ENCODE data around the gene MET. TPM values are rescaled to one million over a fixed set of nuclear protein-coding genes. Genes with fewer than 3 reads are reported as not detected.

The MET gene
- total RNA-seq, 1 experiment from 2014 or later, result 200 TPM

GRCh38 chr7:116786791-116787443, 114.9 kb downstream of the MET start:
- Histone ChIP-seq H3K27me3 (ENCODE audit: insufficient read depth, low read length) (no peaks in the 10 kb centered on the region), H2AFZ (ENCODE audit: low read depth, low read length, poor library complexity, severe bottlenecking) (no peak overlapping the region), H3K9me2 (ENCODE audit: insufficient read depth) (no peaks in the 10 kb centered on the region), H3K79me2 (ENCODE audit: insufficient read depth, low read length) (peaks cover 41% of the 10 kb centered on the region; the same call in 1 of the 2 replicates), H3K9me3 (ENCODE audit: control insufficient read depth in 1 of 2, insufficient read depth in 1 of 2, low read depth in 1 of 2, low read length in 2 of 2) (no peaks in the 10 kb centered on the region), H4K20me1 (ENCODE audit: insufficient read depth) (no peaks in the 10 kb centered on the region), H3K36me3 (ENCODE audit: control insufficient read depth in 1 of 2, insufficient read depth in 2 of 2, low read length in 2 of 2) (peaks cover 36 to 88% of the 10 kb centered on the region in 2 experiments), H3K9ac (ENCODE audit: low read length) (no peak overlapping the region), H3K4me2 (ENCODE audit: low read length) (no peak overlapping the region), H3K4me1 (ENCODE audit: control insufficient read depth in 1 of 2, insufficient read depth in 2 of 2, low read length in 2 of 2) (peaks cover 7 to 27% of the 10 kb centered on the region in 2 experiments; a peak in 3 of 4 replicates), H3K4me3 (replicated peaks in 1 of 2; ENCODE audit: low read depth in 1 of 2, low read length in 2 of 2) (no peak overlapping the region), H3K27ac (ENCODE audit: low read depth, low read length) (peak overlapping the region; percentile 23)
- ChIA-PET RAD21 (ENCODE audit: low non-redundant PET in 1 of 2, low total read pairs in 2 of 2, uncharacterized antibody in 2 of 2, unreplicated experiment in 2 of 2) (no interaction called here), POLR2A (no interaction called here), CTCF (interaction anchor here (0.8 to 2.0 kb wide), 4 partner anchors 11 to 195 kb away, joined by 3 to 4 read pairs (median 4); partner anchors contain the start of gene MET)
- intact Hi-C loops (cut with micrococcal nuclease), result no loop called here
- ATAC-seq, result peak; percentile 58
- TF ChIP-seq RAD21 (IDR thresholded peaks at IDR 0.05; ENCODE audit: low read depth), result peak; percentile 51
- 0 out of 2 replicates have a peak, but pooled peaks have one; percentile 3 for TF ChIP-seq POLR2AphosphoS5 (IDR thresholded peaks at IDR 0.05; ENCODE audit: low read depth, low read length)
- no peak for TF ChIP-seq TCF7L2 (IDR thresholded peaks at IDR 0.05; ENCODE audit: borderline replicate concordance, extremely low read depth, insufficient read depth, insufficient read length)
- TF ChIP-seq CTCF (IDR thresholded peaks at IDR 0.05 in 2 of 3, conservative IDR thresholded peaks at IDR 0.05 in 1 of 3; ENCODE audit: borderline replicate concordance in 1 of 3, insufficient read depth in 1 of 3, low read depth in 2 of 3, low read length in 2 of 3), result peak; percentile 8 to 22 (median 15); a peak in 2 of 6 replicates
- BruUV-seq (replicated peaks), result no TSS peak
- DNase-seq (ENCODE audit: low read depth, low spot score), result no peak

- no peak overlapping the region for H3K4me2 ChIP-seq (ENCODE audit: low read length)
- DNase-seq (ENCODE audit: low read depth, low spot score), result no peak
- POLR2A ChIA-PET, result no interaction called here
- TF ChIP-seq EZH2 (IDR thresholded peaks at IDR 0.05) (no peak), ZNF274 (IDR thresholded peaks at IDR 0.05; ENCODE audit: low read depth, low read length) (no peak), REST (IDR thresholded peaks at IDR 0.05; ENCODE audit: low read depth) (no peak), RAD21 (IDR thresholded peaks at IDR 0.05; ENCODE audit: low read depth) (no peak), YY1 (IDR thresholded peaks at IDR 0.05; ENCODE audit: extremely low read depth, insufficient replicate concordance, low read depth, low read length) (no peak), FOSL1 (IDR thresholded peaks at IDR 0.05; ENCODE audit: low read depth) (no peak), MAX (IDR thresholded peaks at IDR 0.05) (no peak)
Observed at GRCh38 chr7:116787881-116788280, 115.9 kb downstream of the MET start.

More at GRCh38 chr7:116787881-116788280, 115.9 kb downstream of the MET start:
- CTCF ChIA-PET, result interaction anchor here (2.0 kb wide), 1 partner anchor 196 kb away, joined by 4 read pairs; no protein-coding TSS in a partner anchor
- Histone ChIP-seq H3K9ac (ENCODE audit: low read length) (no peak overlapping the region), H3K9me2 (ENCODE audit: insufficient read depth) (no peaks in the 10 kb centered on the region), H3K4me3 (replicated peaks in 1 of 2; ENCODE audit: low read depth in 1 of 2, low read length in 2 of 2) (no peak overlapping the region), H3K4me1 (ENCODE audit: control insufficient read depth in 1 of 2, insufficient read depth in 2 of 2, low read length in 2 of 2) (peaks cover 2 to 21% of the 10 kb centered on the region in 2 experiments; a peak in 3 of 4 replicates), H3K79me2 (ENCODE audit: insufficient read depth, low read length) (peaks cover 40% of the 10 kb centered on the region; the same call in 1 of the 2 replicates), H2AFZ (ENCODE audit: low read depth, low read length, poor library complexity, severe bottlenecking) (no peak overlapping the region), H3K27ac (ENCODE audit: low read depth, low read length) (no peak overlapping the region), H3K27me3 (ENCODE audit: insufficient read depth, low read length) (no peaks in the 10 kb centered on the region), H4K20me1 (ENCODE audit: insufficient read depth) (no peaks in the 10 kb centered on the region), H3K36me3 (ENCODE audit: control insufficient read depth in 1 of 2, insufficient read depth in 2 of 2, low read length in 2 of 2) (peaks cover 36 to 84% of the 10 kb centered on the region in 2 experiments), H3K9me3 (ENCODE audit: control insufficient read depth in 1 of 2, insufficient read depth in 1 of 2, low read depth in 1 of 2, low read length in 2 of 2) (no peaks in the 10 kb centered on the region)
- no peak for ATAC-seq
- BruUV-seq (replicated peaks), result no TSS peak
- intact Hi-C loops (cut with micrococcal nuclease), result no loop called here
- RAD21 ChIA-PET (ENCODE audit: low non-redundant PET in 1 of 2, low total read pairs in 2 of 2, uncharacterized antibody in 2 of 2, unreplicated experiment in 2 of 2), result no interaction called here

Measured in HCT116 (cell line).